Measurements from ENCODE around the gene FAM174C. TPM values are rescaled to one million over a fixed set of nuclear protein-coding genes. Genes with fewer than 3 reads are reported as not detected.

Gene FAM174C
- total and polyA plus RNA-seq, 10 donors = 35.8 to 134 (median 46.6) TPM

GRCh38 chr19:1270213-1270853 is 5.0 kb upstream of the FAM174C start:
- peaks cover 81 to 95% (median 94%) of the 10 kb centered on the region in 6 donors for H3K4me1 ChIP-seq
- peak; percentile 80 for DNase-seq
- intact Hi-C loops (cut with DNase I; ENCODE audit: low total_unique reads) = loop anchor here (10.0 kb wide), 1 partner anchor 134 kb away; the partner anchor contains the start of genes DAZAP1 and GAMT

GRCh38 chr19:1270854-1271527 is 4.3 kb upstream of the FAM174C start:
- Histone ChIP-seq H3K27ac (peak overlapping the region; percentile 29 to 100 (median 100)), H3K4me1 (peaks cover 74 to 92% (median 89%) of the 10 kb centered on the region in 6 donors), H3K9me3 (no peaks in the 10 kb centered on the region), H3K27me3 (replicated peaks in 1 of 7) (no peaks in the 10 kb centered on the region), H3K36me3 (peaks cover 10 to 52% (median 47%) of the 10 kb centered on the region in 6 donors), H3K4me3 (peak overlapping the region; percentile 60 to 91 (median 82))
- TF ChIP-seq POLR2AphosphoS5 (IDR thresholded peaks at IDR 0.05) (peak in 2 of 3 donors; percentile 27 to 45), CTCF (IDR thresholded peaks at IDR 0.05 in 8 of 11, conservative IDR thresholded peaks at IDR 0.05 in 3 of 11) (no peak), POLR2A (IDR thresholded peaks at IDR 0.05) (no peak)
- intact Hi-C loops (cut with DNase I; ENCODE audit: low total_unique reads) = loop anchor here (10.0 kb wide), 1 partner anchor 134 kb away; the partner anchor contains the start of genes DAZAP1 and GAMT
- peak; percentile 85 for DNase-seq
- WGBS, 5 donors = 58 to 79% (median 68%) methylated on average over 25 to 26 of the region's 26 CpGs

More at GRCh38 chr19:1270213-1270853, 5.0 kb upstream of the FAM174C start:
- H3K4me3 ChIP-seq = peak overlapping the region; percentile 60 to 91 (median 82)
- H3K36me3 ChIP-seq = peaks cover 10 to 52% (median 47%) of the 10 kb centered on the region in 6 donors
- 17 to 30% (median 25%) methylated on average over 8 of the region's 8 CpGs for WGBS, 5 donors
- H3K27me3 ChIP-seq (replicated peaks in 1 of 7) = no peaks in the 10 kb centered on the region
- H3K9me3 ChIP-seq = no peaks in the 10 kb centered on the region
- TF ChIP-seq CTCF (IDR thresholded peaks at IDR 0.05 in 8 of 11, conservative IDR thresholded peaks at IDR 0.05 in 3 of 11) (no peak), POLR2AphosphoS5 (IDR thresholded peaks at IDR 0.05) (no peak), POLR2A (IDR thresholded peaks at IDR 0.05) (peak in 1 of 3 donors; percentile 21)
- peak overlapping the region; percentile 92 to 100 (median 100) for H3K27ac ChIP-seq

GRCh38 chr19:1271528-1272422 is 3.6 kb upstream of the FAM174C start:
- peaks cover 76 to 92% (median 89%) of the 10 kb centered on the region in 6 donors for H3K4me1 ChIP-seq
- intact Hi-C loops (cut with DNase I; ENCODE audit: low total_unique reads) = loop anchor here (10.0 kb wide), 1 partner anchor 133 kb away; the partner anchor contains the start of genes DAZAP1 and GAMT
- H3K27ac ChIP-seq = peak overlapping the region; percentile 29 to 100 (median 100)
- no peaks in the 10 kb centered on the region for H3K27me3 ChIP-seq (replicated peaks in 1 of 7)
- TF ChIP-seq CTCF (IDR thresholded peaks at IDR 0.05 in 8 of 11, conservative IDR thresholded peaks at IDR 0.05 in 3 of 11) = no peak
- TF ChIP-seq POLR2AphosphoS5 (IDR thresholded peaks at IDR 0.05) = peak in 2 of 3 donors; percentile 45 to 69
- peak; percentile 83 for DNase-seq
- no peaks in the 10 kb centered on the region for H3K9me3 ChIP-seq
- peaks cover 10 to 52% (median 47%) of the 10 kb centered on the region in 6 donors for H3K36me3 ChIP-seq
- peak overlapping the region in 7 of 8 donors; percentile 60 to 91 (median 82) for H3K4me3 ChIP-seq
- WGBS, 5 donors = 69 to 86% (median 74%) methylated on average over 31 to 37 of the region's 37 CpGs

Measured in spleen (tissue), 11 donors.